HG02759 (cell line): ENCODE measurements around the gene POTEB.
"Not testable (repeated sequence)": the region's sequence is repeated elsewhere in the genome, so short reads cannot be mapped to it uniquely, and the experiment has no call there.

ENCODE experiments used
- ATAC-seq: cut with Tn5 transposase; IDR thresholded peaks from one replicate; pipeline ENCODE4 v1.9.1; 2021; ENCODE audit warnings: mild to moderate bottlenecking, moderate library complexity; ENCODE audit not compliant: unreplicated experiment

The POTEB gene

DNA sequence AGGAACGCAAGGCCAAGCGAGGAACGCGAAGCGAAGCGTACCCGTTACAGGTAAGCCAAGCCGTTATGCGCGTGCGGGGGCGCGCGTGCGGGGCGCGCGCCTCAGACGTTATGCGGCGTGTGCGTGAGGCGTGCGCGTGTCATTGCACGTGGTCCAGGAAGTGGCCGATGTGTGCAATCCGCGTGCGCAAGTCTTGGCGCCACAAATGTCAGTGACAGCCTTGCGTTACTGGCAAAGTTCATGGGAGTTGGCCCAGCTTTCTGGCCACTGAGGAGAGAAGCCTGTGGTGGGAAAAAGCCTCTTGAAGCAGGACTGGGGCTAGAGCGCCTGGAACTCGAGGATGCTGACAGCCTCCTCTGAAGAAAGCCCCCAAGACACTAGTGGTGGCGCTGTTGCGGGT, at the start of gene POTEB:
POTEB (minus strand) TSS at position 101 of the 400 bp plus-strand sequence. CDS start 489 bp downstream, outside the sequence.
- not testable (repeated sequence) for ATAC-seq

DNA sequence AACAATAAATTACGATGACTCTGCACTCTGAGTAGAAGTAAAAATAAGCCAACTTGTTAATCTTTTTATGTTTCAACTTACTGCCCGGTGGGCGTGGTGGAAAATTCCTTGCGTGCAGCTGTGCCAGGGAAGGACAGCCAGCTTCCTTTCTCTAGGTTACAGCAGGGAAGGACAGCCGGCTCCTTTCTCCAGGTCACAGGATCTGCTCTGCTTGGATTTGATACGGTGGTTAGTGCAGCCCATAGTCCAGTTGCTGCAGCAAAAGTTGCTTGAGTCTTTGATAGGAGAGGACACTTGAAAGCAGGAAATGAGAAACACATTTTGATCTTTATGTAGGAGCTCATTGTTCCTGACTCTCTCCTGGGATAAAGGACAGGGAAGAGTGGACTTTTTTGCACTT, 13.4 kb upstream of the POTEB start:
- not testable (repeated sequence) for ATAC-seq

DNA sequence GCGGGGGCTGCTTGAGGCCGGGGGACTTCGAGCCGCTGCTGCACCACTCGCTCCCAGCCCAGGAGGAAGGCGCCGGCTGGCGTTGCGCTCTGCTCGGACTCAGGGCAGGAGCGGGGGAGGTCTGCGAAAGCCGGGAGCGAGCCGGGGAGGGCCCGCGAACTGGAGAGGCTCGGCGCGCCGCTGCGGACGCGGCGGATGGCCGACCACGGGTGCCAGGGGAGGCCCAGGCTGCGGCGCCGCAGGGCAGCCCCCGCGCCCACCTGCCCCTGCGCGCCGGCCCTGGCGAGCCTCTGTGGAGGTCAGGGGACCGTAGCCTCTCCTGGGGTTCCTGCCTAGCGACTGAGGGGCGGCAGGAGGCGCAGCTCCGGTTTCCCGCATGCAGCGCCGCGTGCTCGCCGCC, 12.0 kb upstream of the POTEB start:
- ATAC-seq: not testable (repeated sequence)

DNA sequence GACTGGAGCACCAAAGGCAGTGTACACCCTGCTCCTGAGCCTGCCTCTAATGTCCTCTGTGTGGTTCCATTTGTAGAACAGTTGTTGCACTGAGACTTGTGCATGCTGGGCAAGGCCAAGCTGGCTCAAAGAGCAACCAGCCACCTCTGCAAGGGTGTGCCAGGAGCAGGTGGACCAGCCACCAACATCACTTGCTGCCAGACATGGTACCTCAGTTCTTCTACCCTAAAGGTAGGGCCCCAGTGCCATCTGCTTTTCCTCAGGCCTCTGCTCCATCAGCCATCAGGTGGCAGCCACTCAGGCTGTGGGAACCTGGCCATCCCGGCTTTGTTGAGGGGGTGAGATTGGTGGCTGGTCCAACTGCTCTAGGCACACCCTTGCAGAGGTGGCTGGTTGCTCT, 38.7 kb downstream of the POTEB start:
- not testable (repeated sequence) for ATAC-seq
